ENCODE data around the gene GPR37. TPM values are rescaled to one million over a fixed set of nuclear protein-coding genes. Genes with fewer than 3 reads are reported as not detected.

GPR37 gene
- polyA plus RNA-seq, 1 donor = 2.2 TPM

DNA sequence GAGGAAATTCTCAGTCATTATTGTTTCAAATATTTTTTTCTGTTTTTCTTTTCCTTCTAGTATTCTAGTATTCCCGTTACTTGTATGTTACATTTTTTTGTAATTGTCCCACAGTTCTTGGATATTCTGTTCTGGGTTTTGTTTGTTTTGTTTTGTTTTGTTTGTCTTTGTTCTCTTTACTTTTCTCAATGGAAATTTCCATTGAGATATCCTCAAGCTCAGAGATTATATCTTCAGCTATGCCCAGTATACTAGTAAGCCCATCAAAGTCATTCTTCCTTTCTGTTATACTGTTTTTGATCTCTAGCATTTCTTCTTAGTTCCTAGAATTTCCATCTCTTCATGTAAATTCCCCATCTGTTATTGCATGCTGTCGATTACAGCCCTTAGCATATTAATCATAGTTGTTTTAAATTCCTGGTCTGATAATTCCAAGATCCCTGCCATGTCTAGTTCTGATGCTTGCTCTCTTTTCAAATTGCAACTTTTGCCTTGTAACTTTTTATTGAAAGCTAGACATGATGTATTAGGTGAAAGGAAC, 27.8 kb downstream of the GPR37 start:
- H3K27ac ChIP-seq (ENCODE audit: low read length) = no peak overlapping the region
- no peak for DNase-seq
- H3K36me3 ChIP-seq (ENCODE audit: control insufficient read depth, insufficient read depth, low read length) = no peaks in the 10 kb centered on the region
- no peaks in the 10 kb centered on the region for H3K4me1 ChIP-seq (ENCODE audit: control insufficient read depth, insufficient read depth, low read length)
- H3K4me3 ChIP-seq (ENCODE audit: low read length) = no peak overlapping the region
- no peaks in the 10 kb centered on the region for H3K27me3 ChIP-seq (ENCODE audit: control insufficient read depth, insufficient read depth, low read length)
- no peaks in the 10 kb centered on the region for H3K9me3 ChIP-seq (ENCODE audit: control insufficient read depth, low read depth, low read length)
- WGBS (ENCODE audit: insufficient coverage, low lambda C conversion rate) = 83% methylated on average over 2 of the region's 2 CpGs

DNA sequence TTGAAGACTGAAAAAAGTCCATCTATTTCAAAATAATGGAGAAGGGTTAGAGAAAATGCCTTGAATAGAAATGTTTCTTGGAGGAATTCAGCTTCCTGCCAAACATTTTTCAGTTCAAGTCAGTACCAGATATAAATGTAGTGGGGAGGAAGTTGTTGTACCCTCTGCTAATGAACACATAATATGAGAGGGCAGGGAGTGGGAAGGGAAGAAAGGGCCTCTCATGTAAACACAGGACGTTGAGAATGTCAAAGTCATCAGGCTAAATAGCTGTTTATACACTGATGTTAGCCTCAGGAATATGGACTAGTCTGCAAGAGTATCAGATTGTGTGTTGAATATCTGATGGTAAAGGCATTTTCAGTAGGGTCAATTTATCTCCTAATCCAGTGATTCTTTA, 37.0 kb downstream of the GPR37 start:
- no peaks in the 10 kb centered on the region for H3K27me3 ChIP-seq (ENCODE audit: control insufficient read depth, insufficient read depth, low read length)
- H3K9me3 ChIP-seq (ENCODE audit: control insufficient read depth, low read depth, low read length) = no peaks in the 10 kb centered on the region
- no peak overlapping the region for H3K4me3 ChIP-seq (ENCODE audit: low read length)
- WGBS (ENCODE audit: insufficient coverage, low lambda C conversion rate) = no CpG with 5 or more reads among the region's 1 CpG
- DNase-seq = no peak
- H3K36me3 ChIP-seq (ENCODE audit: control insufficient read depth, insufficient read depth, low read length) = no peaks in the 10 kb centered on the region
- H3K4me1 ChIP-seq (ENCODE audit: control insufficient read depth, insufficient read depth, low read length) = no peaks in the 10 kb centered on the region
- H3K27ac ChIP-seq (ENCODE audit: low read length) = no peak overlapping the region

DNA sequence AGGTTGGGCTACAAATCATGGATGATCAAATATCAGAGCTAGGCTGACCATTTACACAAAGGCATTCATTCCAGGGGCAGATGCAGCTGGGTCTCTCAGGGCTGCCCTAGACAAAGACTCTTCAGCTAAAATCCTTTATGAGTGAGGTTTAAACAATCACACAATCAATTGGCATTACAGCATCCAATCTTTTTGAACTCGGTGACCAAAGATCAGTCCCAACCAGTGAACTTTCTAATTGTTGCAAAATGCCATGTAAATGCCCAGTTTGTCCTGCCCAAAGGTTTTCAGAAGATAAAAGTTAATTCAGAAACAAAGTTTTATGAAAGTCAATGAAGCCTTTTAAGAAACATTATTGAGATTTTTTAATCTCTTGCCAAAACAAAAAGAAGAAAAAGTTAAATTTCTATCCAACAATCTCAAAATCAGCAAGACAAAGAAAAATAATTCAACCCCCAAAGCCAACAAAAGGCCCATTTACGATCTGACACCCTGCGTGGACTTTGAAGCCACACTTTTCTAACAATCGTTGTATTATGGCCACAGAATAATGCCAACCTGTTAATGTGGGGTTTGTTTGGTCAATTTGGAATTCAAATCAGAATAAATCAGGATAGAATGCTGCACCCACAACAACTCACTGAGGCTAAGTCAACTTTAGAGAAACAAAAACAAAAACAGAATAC, 40.9 kb downstream of the GPR37 start:
- Histone ChIP-seq H3K27me3 (ENCODE audit: control insufficient read depth, insufficient read depth, low read length) (no peaks in the 10 kb centered on the region), H3K4me1 (ENCODE audit: control insufficient read depth, insufficient read depth, low read length) (no peaks in the 10 kb centered on the region), H3K36me3 (ENCODE audit: control insufficient read depth, insufficient read depth, low read length) (no peaks in the 10 kb centered on the region), H3K4me3 (ENCODE audit: low read length) (no peak overlapping the region), H3K27ac (ENCODE audit: low read length) (no peak overlapping the region), H3K9me3 (ENCODE audit: control insufficient read depth, low read depth, low read length) (no peaks in the 10 kb centered on the region)
- WGBS (ENCODE audit: insufficient coverage, low lambda C conversion rate) = 58% methylated on average over 2 of the region's 4 CpGs
- DNase-seq = no peak

DNA sequence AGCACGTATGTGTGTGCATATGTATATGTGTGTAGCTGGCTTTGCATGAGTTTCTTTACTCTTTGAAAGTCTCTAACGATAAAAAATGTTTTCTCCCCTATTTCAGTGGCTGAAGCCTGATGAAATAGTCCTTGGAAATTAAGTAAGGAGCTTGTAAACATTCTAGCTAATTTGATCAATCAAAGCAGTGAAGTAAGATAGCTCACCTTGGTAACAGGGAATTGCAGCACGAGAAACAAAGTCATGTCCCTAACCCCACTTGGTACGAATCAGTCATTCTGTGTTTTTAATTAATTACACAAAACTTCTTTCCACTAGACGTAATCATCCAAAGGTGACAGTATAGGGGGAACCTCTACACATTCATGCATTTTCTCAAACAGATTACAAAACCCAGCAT, 41.5 kb downstream of the GPR37 start:
- DNase-seq = no peak
- H3K27me3 ChIP-seq (ENCODE audit: control insufficient read depth, insufficient read depth, low read length) = no peaks in the 10 kb centered on the region
- H3K4me1 ChIP-seq (ENCODE audit: control insufficient read depth, insufficient read depth, low read length) = no peaks in the 10 kb centered on the region
- no peak overlapping the region for H3K27ac ChIP-seq (ENCODE audit: low read length)
- WGBS (ENCODE audit: insufficient coverage, low lambda C conversion rate) = 87% methylated on average over 4 of the region's 5 CpGs
- no peaks in the 10 kb centered on the region for H3K9me3 ChIP-seq (ENCODE audit: control insufficient read depth, low read depth, low read length)
- H3K4me3 ChIP-seq (ENCODE audit: low read length) = no peak overlapping the region
- H3K36me3 ChIP-seq (ENCODE audit: control insufficient read depth, insufficient read depth, low read length) = no peaks in the 10 kb centered on the region

DNA sequence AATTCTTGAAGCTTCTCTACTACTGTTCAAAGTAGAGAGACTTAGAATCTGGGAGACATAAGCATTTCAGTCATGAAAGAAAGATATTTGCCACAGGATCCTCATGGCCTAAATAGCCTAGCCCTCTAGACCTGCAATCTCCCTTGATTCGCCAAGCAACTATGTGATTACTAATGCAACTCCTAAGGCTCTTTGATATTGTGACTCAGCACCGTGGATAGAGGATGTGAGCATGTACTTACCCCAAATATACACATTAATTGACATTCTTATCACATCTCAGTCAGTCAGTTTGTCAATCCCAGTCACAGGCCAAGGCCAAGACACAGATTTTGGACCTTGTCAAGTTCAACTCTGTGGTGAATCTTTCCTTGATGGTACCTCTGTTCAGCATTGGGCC, 42.6 kb downstream of the GPR37 start:
- no peaks in the 10 kb centered on the region for H3K4me1 ChIP-seq (ENCODE audit: control insufficient read depth, insufficient read depth, low read length)
- no peaks in the 10 kb centered on the region for H3K27me3 ChIP-seq (ENCODE audit: control insufficient read depth, insufficient read depth, low read length)
- no peak for DNase-seq
- no peak overlapping the region for H3K4me3 ChIP-seq (ENCODE audit: low read length)
- H3K27ac ChIP-seq (ENCODE audit: low read length) = no peak overlapping the region
- no peaks in the 10 kb centered on the region for H3K9me3 ChIP-seq (ENCODE audit: control insufficient read depth, low read depth, low read length)
- WGBS (ENCODE audit: insufficient coverage, low lambda C conversion rate) = 40% methylated on average over 1 of the region's 2 CpGs
- no peaks in the 10 kb centered on the region for H3K36me3 ChIP-seq (ENCODE audit: control insufficient read depth, insufficient read depth, low read length)

DNA sequence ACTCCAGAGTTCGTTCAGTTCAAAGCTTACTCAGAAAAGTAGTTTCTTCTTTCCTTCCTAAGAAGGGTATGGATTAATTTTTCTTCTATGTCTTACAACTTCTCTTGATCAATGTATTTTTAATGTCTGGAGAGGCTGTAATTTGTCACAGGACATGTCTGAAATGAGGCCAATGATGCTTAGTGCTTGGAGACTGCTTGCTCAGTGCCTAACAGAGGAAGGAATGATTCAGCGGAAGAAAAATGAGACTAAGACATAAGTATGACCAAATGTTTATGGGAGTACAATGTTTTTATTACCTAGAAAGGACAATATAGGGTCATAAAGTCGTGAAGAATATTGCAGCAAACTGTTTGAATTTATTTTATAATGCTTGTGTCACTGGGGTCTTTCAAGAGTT, 43.3 kb downstream of the GPR37 start:
- H3K9me3 ChIP-seq (ENCODE audit: control insufficient read depth, low read depth, low read length) = no peaks in the 10 kb centered on the region
- DNase-seq = no peak
- H3K4me1 ChIP-seq (ENCODE audit: control insufficient read depth, insufficient read depth, low read length) = no peaks in the 10 kb centered on the region
- H3K36me3 ChIP-seq (ENCODE audit: control insufficient read depth, insufficient read depth, low read length) = no peaks in the 10 kb centered on the region
- H3K4me3 ChIP-seq (ENCODE audit: low read length) = no peak overlapping the region
- WGBS (ENCODE audit: insufficient coverage, low lambda C conversion rate) = 55% methylated on average over 3 of the region's 3 CpGs
- no peak overlapping the region for H3K27ac ChIP-seq (ENCODE audit: low read length)
- H3K27me3 ChIP-seq (ENCODE audit: control insufficient read depth, insufficient read depth, low read length) = no peaks in the 10 kb centered on the region

DNA sequence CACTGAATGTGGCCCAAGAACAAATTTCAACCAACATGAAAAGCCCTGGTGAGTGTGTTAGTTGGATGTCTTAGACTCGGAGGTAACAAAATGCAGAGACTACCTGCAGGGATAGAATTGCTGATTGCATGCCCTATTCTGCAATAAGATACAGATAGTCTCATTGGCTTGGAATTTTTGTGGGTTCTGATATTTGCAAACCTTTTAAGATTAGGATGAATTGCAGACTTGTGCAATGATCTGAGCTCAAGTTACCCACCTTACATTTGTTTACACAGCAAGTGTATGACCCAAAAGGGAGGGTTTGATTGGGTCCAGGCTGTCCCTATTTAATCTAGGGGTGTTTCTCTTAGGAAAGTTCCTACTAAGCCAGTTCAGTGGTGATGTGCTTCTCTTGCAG, 45.4 kb downstream of the GPR37 start:
- no peaks in the 10 kb centered on the region for H3K4me1 ChIP-seq (ENCODE audit: control insufficient read depth, insufficient read depth, low read length)
- no peaks in the 10 kb centered on the region for H3K27me3 ChIP-seq (ENCODE audit: control insufficient read depth, insufficient read depth, low read length)
- DNase-seq = no peak
- WGBS (ENCODE audit: insufficient coverage, low lambda C conversion rate) = no CpG with 5 or more reads among the region's 1 CpG
- H3K9me3 ChIP-seq (ENCODE audit: control insufficient read depth, low read depth, low read length) = no peaks in the 10 kb centered on the region
- no peaks in the 10 kb centered on the region for H3K36me3 ChIP-seq (ENCODE audit: control insufficient read depth, insufficient read depth, low read length)
- H3K27ac ChIP-seq (ENCODE audit: low read length) = no peak overlapping the region
- H3K4me3 ChIP-seq (ENCODE audit: low read length) = no peak overlapping the region

DNA sequence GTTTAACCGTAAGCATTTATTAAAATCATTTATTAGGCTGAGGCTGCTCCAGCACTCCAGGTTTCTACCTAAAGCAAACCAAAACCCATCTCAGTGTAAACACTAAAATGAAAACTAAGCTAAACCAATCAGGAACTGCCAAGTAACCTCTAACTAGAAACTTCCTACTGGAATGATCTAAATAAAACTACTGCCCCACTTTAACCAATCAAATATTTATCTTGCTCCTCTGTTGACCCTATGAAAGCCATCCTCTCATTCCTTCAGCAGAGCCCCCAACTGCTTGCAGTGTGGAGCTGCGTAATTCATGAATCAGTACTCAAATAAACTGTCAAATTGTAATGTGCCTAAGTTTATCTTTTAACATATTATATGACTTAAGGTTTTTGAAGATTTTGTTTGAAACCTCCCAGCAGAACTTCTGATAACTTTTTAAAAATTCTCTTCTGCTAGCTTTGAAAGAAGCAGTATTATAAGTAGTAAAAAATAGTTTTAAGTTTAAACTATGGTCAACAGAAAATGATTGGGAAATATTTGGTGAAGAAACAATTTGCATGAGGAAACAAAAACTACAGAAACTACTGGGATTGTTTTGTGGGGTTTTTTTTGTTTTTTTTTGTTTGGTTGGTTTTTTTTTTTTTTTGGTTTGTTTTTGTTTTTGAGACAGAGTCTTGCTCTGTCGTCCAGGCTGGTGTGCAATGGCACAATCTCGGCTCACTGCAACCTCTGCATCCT, 47.4 kb downstream of the GPR37 start:
- no peaks in the 10 kb centered on the region for H3K36me3 ChIP-seq (ENCODE audit: control insufficient read depth, insufficient read depth, low read length)
- no peaks in the 10 kb centered on the region for H3K9me3 ChIP-seq (ENCODE audit: control insufficient read depth, low read depth, low read length)
- DNase-seq = no peak
- no peaks in the 10 kb centered on the region for H3K27me3 ChIP-seq (ENCODE audit: control insufficient read depth, insufficient read depth, low read length)
- WGBS (ENCODE audit: insufficient coverage, low lambda C conversion rate) = 60% methylated on average over 1 of the region's 4 CpGs
- H3K4me1 ChIP-seq (ENCODE audit: control insufficient read depth, insufficient read depth, low read length) = no peaks in the 10 kb centered on the region
- no peak overlapping the region for H3K4me3 ChIP-seq (ENCODE audit: low read length)
- H3K27ac ChIP-seq (ENCODE audit: low read length) = no peak overlapping the region

DNA sequence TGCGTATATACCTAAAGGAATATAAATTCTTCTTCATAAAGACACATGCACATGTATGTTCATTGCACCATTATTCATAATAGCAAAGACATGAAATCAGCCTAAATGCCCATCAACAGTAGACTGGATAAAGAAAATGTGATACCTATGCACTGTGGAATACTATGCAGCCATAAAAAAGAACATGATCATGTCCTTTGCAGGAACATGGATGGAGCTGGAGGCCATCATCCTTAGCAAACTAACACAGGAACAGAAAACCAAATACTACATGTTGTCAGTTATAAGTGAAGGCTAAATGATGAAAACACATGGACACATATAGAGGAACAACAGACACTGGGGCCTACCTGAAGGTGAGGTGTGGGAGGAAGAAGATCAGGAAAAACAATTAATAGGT, 48.7 kb downstream of the GPR37 start:
- WGBS (ENCODE audit: insufficient coverage, low lambda C conversion rate) = no CpG with 5 or more reads among the region's 1 CpG

DNA sequence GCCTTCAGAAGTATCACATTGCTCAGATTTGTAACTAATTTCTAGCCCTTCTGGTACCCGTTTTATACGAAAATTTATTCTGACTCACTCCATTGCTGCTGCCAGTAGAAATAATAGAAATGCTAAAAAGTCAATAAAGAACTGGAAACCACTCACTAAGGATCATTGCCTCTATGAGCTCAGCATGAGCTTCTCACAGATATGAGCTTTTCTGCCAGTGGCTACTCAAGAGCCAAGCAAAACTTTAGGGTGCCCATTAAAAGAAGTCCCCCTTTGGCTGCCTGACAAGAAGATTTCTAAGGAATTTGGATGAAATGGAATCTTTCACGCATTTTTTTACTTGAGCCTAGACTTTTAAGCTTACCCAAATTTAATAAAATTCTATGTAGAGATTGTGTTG, 52.5 kb downstream of the GPR37 start:
- no peak overlapping the region for H3K27ac ChIP-seq (ENCODE audit: low read length)
- 100% methylated on average over 2 of the region's 3 CpGs for WGBS (ENCODE audit: insufficient coverage, low lambda C conversion rate)
- no peaks in the 10 kb centered on the region for H3K27me3 ChIP-seq (ENCODE audit: control insufficient read depth, insufficient read depth, low read length)
- no peaks in the 10 kb centered on the region for H3K4me1 ChIP-seq (ENCODE audit: control insufficient read depth, insufficient read depth, low read length)
- H3K9me3 ChIP-seq (ENCODE audit: control insufficient read depth, low read depth, low read length) = peaks cover 7% of the 10 kb centered on the region
- no peaks in the 10 kb centered on the region for H3K36me3 ChIP-seq (ENCODE audit: control insufficient read depth, insufficient read depth, low read length)
- no peak overlapping the region for H3K4me3 ChIP-seq (ENCODE audit: low read length)
- no peak for DNase-seq

More for the DNA sequence above, 48.7 kb downstream of the GPR37 start:
- H3K27me3 ChIP-seq (ENCODE audit: control insufficient read depth, insufficient read depth, low read length) = no peaks in the 10 kb centered on the region
- no peak overlapping the region for H3K4me3 ChIP-seq (ENCODE audit: low read length)
- H3K36me3 ChIP-seq (ENCODE audit: control insufficient read depth, insufficient read depth, low read length) = no peaks in the 10 kb centered on the region
- H3K4me1 ChIP-seq (ENCODE audit: control insufficient read depth, insufficient read depth, low read length) = no peaks in the 10 kb centered on the region
- H3K9me3 ChIP-seq (ENCODE audit: control insufficient read depth, low read depth, low read length) = no peaks in the 10 kb centered on the region
- H3K27ac ChIP-seq (ENCODE audit: low read length) = no peak overlapping the region
- DNase-seq = no peak

DNA sequence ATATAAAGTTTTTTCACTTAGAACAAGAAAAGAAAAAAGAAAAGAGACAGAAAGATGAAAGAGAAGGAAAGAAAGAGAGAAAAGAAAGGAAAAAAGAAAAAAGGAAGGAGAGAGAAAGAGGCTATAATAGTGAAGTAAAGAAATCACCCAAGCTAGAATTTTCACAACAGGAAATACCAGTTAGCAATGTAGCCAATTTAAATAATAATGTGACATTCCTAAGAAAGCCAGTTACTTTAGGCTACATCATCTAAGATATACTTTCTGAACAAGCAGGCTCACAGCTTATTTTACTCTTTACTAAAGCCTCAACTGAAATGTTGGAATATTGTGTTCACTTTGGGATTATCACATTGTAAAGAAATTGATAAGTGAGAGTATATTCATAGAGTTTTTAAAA, 53.6 kb downstream of the GPR37 start:
- DNase-seq = no peak
- Histone ChIP-seq H3K27me3 (ENCODE audit: control insufficient read depth, insufficient read depth, low read length) (no peaks in the 10 kb centered on the region), H3K36me3 (ENCODE audit: control insufficient read depth, insufficient read depth, low read length) (no peaks in the 10 kb centered on the region), H3K27ac (ENCODE audit: low read length) (no peak overlapping the region), H3K4me3 (ENCODE audit: low read length) (no peak overlapping the region), H3K4me1 (ENCODE audit: control insufficient read depth, insufficient read depth, low read length) (no peaks in the 10 kb centered on the region), H3K9me3 (ENCODE audit: control insufficient read depth, low read depth, low read length) (peaks cover 14% of the 10 kb centered on the region)

Data from large intestine (tissue), 3 donors.